HG03139 (cell line): ENCODE measurements around the gene COBL.
"Not testable (repeated sequence)": the region's sequence is repeated elsewhere in the genome, so short reads cannot be mapped to it uniquely, and the experiment has no call there.

Experiments
- ATAC-seq: cut with Tn5 transposase; IDR thresholded peaks from one replicate; pipeline ENCODE4 v1.9.1; 2021; ENCODE audit not compliant: unreplicated experiment

COBL gene

DNA sequence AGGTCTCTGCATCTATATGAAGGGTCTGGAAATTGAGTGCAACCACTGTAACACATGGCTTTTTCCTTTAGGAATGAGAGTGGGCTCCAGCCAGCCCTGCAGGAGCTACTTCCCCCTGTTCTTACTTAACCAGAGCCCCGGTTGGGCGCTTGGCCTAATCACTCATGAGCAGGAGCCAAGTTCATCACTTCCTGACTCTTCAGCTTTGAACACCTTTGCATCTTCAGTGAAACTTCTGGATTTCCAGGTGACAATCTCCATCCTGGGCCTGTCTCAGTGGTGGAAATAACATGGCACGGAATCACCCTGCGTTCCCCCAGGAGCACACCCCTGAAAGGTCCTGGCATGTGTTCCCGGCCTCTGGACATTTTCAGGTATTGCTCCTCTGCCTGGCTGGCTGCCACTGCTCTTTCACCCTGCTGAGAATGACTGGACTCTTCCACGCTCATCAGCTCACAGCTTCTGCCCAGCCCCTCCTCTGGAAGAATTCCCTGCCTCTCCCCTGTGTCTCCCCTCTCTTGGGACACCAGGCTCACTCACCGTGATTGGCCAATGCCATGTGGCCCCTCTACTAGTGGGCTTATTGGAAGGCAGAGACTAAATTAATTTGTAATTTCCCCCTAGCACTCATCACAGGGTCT lies 304.8 kb downstream of the COBL start:
- no peak for ATAC-seq

DNA sequence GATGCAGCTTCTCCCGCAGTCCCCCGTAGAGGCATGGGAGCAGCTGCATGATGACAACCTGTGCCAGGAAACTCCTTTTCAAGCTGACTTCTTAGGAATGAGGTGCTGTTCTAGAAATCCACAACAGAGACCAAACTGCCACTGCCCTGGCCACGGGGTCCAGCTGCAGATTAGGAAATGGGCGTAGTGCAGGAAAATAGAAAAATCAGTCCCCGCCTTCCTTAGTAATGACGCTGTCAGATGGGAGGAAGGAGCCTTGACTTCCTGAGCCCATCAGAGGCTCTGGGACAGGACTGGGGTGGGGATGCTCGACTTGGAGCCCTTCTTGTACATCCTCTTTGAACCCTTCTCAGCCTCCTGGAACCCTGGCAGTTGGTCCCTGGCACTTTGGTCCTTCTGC lies 306.1 kb downstream of the COBL start:
- ATAC-seq, result no peak

DNA sequence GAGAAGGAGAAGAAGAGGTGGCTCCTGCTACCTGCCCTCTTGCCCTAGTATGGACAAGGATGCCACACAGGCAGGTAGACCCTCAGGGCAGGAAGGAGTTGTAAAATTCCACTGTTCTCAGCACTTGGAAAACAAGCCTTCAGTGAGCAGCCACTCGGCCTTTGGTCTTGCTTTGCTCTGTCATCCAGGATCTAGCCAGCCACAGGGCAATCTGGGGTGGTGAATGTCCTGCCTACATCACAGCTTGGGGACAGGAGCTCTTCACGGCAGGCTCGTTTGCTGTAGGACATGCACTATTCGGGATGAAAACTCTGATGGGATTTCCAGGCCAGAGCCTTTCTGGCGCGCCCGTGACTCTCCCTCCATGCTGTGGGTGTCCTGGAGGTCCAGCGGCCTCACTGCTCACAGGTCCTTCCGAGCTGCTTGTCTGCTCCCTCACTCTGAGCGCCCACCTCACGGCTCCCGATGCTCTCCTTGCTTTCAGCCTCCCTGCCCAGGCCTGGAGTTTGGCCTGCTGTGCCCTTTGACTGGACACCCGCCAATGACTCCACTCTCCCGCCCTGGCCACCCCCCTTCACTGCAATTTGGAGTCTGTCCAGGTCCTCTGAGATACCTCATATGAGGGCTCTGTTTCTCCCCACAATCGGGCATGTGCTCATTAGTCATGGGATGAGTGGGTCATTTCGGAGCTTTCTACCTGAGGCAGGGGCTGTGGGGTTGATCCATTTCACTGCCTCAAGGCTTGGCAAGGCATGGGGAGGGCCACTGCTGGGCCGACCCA lies 306.7 kb downstream of the COBL start:
- no peak for ATAC-seq

DNA sequence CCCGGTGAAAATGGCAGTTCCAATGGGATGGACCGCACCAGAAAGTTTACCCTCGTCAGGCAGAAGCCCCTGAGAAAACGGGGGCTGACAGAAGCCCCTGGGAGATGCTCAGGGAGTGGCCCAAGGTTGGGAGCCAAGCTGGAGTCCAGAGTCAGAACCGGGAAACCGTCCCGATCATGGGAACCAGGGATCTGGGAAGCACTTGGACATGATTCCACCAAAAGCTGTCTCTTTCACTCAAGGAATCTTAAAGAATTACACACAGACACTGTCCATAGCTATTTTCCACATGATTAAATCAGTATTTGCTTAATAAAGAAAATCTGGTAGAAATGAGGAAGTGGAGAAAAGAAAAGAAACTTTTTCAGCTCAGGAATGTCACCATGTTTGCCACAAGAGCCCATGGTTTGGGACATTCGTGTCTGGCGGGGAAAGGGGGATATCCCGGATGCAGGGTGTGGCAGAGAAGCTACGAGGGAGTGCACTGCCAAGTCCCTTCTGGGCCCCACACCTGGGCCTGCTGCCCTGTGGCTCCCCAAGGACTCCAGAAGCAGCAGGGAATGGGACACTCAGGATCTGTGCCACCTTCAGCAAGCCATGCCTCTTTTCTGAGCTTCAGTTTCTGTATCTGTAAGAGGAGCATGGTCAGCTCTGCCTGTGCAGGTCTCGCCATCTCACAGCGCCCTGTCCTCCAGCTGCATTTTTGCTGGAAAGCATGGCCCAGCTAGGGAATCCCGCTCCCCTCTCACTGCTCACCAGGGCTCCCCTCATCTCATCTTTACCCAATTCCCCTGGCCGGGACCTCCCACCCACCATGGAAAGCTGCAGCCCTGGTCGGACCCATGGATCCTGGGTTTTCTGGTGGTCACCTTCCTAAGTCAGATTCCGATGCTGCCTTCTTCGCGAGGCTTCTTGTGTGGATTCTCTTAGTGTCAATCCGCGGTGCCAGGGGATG lies 308.8 kb downstream of the COBL start:
- ATAC-seq, result no peak

DNA sequence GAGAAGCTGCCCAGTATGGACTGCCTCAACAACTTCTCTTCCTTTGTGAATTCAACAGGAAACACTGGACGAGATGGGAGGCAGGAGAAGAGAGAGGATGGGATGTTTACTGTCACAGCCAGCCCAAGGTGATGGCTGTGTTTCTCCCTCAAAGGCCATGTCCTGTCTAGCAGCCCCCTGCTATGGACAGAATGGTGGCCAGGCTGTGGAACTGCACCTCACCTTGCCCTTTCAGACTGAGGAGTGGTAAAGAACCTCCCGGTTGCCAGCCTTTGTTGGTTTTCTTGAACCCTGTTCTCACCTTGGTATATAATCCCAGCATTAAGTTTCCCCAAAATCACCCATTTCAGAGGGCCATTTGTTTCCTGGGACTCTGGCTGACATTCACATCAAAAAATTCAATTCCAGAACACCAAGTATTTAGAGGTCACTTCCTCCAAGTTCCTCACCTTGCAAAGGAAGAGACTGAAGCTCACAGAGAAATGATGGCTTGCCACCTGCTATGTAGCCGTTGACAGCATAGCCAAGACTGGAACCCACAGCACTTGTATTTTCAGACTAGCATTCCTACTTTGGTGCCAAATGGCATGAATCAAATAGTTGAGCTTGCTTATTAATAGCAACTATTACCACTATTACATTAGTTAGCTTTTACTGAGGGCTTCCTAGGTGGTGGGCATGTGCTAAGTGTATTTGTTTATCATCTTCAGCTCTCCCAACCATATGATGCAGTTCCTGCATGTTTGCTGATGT lies 309.9 kb downstream of the COBL start:
- no peak for ATAC-seq

DNA sequence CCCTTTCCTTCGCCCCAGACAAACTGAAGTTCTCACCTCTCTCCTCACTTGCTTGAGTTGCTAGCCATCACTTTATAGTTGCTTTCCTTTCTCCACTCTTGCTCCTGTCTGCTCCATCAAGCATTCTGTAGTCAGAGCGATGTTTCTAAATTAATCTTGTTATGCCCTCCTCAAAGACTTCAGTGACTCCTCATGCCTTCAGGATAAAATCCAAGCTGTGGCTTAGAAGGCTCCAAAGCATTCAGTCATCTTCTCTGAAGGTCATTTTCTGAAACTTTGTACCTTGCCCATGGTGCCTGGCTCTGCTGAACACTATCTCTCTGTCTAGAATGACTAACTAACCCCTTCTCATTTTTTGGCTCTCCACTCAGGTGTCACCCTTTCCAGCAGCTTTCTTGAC lies 311.5 kb downstream of the COBL start:
- ATAC-seq, result no peak

DNA sequence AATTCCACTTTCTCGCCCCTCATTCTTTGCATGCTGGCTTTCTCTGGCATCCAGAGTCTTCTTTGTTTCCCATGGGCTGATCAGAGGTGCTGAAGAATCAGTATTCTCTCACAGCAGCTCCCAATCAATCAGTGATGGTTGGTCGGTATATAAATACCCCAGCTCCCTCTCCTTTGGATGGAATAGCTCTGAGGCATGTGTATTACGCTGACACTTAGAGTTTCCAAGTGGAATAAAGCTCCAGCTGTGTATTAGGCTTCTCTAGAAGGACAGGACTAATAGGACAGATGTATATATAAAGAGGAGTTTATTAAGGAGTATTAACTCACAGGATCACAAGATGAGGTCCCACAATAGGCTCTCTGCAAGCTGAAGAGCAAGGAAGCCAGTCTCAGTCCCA lies 315.7 kb downstream of the COBL start:
- no peak for ATAC-seq

DNA sequence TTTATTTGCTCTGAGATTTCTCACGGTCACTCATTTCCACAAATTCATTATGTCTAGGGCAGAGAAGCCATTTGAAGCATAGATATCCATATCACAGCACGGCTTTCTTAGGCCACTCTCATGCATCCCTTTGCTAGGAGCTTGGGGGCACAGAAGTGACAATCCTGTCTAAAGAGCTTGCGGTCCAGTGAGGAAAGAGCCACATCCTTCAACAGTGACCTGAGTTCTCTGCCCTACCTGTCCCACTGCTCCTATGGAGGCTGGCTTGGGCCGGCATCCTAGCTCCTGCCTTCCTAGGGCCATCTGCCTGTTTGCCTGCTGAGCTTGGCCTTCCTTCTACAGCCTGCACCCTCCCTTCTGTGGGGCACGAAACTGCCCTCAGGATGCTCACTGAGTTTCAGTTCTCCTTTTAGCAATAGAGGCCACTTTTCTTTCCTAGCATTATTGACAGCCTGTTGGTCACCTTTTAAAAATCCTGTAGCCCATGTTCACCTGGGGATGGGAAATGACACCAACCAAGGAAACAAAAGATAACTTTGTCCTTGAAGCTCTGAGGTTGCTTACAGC lies 321.8 kb downstream of the COBL start:
- no peak for ATAC-seq

DNA sequence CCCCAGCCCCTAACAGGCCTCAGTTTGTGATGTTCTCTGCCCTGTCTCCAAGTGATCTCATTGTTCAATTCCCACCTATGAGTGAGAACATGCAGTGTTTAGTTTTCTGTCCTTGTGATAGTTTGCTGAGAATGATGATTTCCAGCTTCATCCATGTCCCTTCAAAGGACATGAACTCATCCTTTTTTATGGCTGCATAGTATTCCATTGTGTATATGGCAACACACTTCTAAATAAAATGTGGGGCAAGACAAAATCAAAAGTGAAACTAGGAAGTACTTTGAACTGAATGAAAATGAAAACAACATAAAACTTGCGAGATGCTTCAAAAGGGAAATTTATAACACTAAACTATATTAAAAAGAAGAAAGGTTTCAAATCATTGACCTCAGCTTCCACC lies 326.4 kb downstream of the COBL start:
- ATAC-seq, result not testable (repeated sequence)

DNA sequence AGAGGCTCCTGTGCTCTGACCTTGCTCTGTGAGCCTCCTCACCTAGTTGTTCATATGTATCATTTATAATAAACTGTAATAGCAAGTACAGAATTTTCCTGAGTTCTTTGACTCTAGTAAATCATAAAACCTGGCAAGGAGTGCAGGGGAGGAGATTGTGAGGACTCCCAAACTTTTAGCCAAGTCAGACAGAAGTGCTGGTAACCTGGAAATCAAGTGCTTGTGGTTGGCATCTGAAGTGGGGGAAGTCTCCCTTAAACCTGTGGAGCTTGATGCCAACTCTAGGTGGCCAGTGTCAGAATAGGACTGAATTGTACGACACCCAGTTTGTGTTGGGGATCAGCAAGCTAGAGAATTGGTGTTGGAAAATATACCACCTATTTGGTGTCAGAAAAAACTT lies 327.6 kb downstream of the COBL start:
- ATAC-seq, result no peak

DNA sequence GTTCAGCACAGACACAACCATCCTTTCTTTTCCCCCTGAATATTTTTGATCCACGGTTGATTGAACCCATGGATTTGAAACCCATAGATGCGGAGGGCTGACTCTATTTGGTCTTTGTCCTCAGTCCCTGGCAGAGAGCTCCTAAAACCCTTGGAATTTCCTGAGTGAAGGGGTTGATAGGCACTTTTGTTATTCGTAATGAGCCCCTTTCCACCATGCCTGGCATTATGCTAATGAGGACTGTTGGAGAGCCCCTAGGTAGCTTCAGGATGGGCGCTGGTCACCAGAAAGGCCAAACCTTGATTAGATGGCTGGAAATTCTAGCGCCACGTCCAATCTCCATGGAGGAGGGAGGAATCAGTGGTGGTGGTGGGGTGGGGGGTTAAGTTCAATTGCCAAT lies 328.1 kb downstream of the COBL start:
- ATAC-seq, result no peak

DNA sequence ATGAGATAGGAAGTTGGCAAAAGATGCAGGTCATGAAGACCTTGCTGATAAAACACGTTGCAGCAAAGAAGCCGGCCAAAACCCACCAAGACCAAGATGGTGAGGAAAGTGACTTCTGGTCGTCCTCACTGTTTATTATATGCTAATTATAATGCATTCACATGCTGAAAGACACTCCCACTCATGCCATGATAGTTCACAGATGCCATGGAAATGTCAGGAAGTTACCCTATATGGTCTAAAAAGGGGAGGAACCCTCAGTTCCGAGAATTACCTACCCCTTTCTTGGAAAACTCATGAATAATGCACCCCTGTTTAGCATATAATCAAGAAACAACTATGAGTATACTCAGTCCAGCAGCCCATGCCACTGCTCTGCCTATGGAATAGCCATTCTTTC lies 331.5 kb downstream of the COBL start:
- no peak for ATAC-seq

DNA sequence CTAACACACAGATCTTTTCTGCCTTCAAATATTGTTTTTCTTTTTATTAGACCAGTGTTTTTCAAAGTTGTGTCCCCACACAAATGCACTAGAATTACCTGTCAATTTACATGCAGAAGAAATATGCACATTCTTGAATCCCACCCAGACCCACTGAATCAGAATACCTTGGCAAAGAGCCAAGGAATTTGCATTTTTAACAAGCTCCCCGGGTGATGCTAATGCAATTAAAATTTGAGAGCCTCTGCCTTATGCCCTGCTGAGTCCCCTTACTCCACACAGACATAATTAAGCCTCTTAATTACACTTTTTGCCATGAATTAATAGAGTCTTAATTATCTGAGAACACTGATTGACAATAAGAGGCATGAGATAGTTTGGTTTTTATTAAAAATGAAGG lies 332.8 kb downstream of the COBL start:
- no peak for ATAC-seq

DNA sequence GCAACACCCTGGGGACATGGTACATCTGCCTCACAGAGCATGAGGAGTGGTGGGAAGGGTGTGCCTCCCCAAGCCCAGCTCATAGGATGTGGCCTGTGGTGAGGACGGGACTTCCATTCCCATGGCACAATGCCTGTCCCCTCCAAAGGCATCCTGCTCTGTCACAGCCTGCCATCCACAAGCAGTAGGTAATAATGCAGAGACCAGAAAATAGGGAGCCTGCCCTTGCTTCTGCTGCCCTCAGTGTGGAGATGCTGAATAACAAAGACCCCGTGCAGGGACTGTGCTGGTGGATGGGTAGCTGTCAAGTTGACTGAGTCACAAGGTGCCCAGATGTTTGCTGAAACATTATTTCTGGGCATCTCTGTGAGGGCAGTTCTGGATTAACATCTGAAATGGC lies 334.0 kb downstream of the COBL start:
- no peak for ATAC-seq

DNA sequence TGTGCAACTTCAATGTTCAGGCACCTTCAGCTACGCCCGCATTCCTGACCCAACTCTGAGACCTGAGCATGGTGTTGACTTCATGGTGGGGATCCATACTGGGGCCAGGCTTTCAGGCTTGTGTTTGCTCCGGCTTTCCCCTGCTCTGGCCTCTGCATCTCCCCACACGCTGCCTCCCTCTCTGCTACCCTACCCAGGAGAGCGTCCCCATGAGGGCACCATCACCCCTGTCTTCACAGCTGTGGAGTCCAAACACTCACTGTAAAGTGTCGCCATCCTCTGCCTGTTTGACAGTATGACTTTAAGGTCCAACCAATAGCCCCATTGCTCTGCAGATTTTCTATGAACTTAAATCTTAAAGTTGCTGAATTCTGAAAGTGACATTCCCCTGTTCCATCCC lies 334.9 kb downstream of the COBL start:
- ATAC-seq, result no peak

DNA sequence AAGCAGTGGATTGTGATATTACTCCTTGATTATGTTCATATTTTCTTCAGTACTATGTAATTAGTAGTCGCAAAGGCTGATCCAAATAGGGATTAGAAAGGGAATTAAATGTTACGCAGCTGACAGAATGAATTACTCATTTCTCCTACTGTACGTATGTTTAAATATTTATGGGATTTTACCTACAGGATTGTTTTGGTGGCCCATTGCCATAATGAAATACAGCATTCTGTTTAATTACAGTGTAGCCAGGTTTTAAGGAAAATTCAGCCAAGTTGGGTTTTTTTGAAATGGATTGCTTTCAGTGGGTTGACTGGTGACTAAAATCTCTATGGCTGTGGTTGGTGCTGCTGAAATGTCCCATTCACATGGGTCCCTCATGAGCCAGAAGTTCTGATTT lies 336.2 kb downstream of the COBL start:
- ATAC-seq, result no peak

DNA sequence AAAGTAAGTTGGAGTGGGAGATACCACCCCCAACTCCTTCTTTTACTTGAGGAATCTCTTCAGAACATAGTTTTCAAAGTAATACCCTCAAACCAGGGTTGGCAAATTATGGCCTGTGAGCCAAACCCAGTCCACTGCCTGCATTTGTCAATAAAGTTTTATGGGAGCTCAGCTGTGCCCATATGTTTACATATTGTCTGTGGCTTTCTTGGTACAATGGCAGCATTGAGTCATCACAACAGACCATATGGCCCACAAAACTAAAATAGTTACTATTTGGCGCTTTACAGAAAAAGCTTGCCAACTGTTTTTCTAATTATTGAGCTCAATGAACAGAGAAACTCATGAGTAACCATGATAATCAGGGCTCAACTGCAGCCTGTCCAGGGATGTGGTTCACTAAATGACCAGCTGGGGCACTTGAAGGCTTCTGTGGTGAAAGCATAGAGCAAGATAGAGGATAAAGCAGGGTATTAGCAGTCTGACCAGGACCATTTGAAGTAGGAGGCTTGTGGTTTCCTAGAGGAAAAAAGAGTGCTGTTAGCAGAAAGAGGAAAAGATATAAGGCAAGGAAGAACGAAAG lies 337.9 kb downstream of the COBL start:
- ATAC-seq, result no peak

DNA sequence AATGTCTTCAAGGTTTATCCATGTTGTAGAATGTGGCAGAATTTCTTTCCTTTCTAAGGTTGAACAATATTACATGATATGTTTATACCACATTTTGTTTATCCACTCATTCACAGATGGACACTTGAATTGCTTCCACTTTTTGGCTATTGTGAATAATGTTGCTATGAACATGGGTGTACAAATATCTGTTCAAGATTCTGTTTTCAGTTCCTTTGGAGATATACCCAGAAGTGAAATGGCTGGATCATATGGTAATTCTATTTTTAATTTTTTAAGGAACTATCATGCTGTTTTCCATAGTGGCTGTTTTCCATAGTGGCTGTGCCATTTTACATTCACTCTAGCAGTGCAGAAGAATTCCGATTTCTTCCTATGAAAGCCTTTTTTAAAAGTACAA lies 339.2 kb downstream of the COBL start:
- ATAC-seq, result no peak

DNA sequence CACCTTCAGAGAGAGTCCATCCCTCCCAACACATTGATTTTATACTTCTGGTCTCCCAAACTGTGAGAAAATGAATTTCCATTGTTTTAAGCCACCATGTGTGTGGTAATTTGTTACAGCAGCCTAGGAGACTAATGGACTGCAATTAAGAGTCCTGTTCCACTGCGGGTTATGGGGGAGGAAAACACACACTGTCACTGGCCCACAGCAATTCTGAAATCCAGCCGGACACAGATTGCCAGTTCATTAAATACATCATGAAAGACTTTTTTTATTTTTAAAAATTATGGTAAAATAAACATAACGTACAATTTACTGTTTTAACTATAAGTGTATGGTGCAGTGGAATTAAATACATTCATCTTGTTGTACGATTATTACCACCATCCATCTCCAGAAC lies 340.5 kb downstream of the COBL start:
- no peak for ATAC-seq

DNA sequence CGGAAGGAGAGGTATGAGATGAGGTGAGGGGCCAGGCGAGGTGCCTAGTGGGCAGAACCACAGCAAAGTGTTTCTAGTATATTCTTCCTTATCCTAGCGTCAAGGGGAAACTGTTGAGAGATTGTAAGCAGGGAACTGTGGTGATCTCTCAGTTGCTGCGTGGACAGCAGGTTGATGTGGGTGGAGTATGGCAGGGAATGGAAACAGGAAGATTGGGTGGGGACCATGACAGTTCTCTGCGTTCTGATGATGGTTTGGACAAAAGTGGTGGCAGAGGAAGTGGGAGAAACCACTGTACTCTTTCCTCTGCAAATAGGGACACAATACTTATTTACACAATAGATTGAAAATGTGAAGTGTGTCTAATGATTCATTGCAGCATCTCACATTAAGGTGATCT lies 342.4 kb downstream of the COBL start:
- no peak for ATAC-seq
